Stimulated activated CD8-positive, alpha-beta memory T cell treated with anti-CD3 and anti-CD28 coated beads, Interleukin-4, amount 100 ng/mL, for 1 hour (primary cell): Measurements from ENCODE around the gene DSEL.

Experiments
- DNase-seq, 2 donors: peaks; one replicate each; pipeline ENCODE4 v3.0.0-alpha.2; 2020; ENCODE audit warnings: low read depth in 2 of 2, low spot score in 1 of 2

Gene DSEL

DNA sequence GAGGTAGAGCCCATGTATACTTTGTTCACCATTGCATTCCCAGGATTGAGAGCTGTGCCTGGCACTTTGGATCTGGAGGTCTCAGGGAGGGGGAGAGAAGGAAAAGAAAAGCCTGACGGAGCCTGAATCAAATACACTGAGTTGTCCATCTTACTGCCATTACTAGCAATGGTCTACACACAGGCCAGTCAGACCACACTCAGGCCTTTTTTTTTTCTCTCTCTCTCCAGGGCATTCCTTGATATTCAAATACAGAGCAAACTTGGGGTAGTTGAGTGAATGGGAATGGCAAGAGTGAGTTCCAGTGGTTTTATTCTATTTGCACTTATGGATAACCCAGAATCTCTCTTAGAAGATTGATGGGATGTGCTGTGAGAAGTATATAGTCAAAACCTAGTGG, 11.8 kb downstream of the DSEL start:
- no peak for DNase-seq

DNA sequence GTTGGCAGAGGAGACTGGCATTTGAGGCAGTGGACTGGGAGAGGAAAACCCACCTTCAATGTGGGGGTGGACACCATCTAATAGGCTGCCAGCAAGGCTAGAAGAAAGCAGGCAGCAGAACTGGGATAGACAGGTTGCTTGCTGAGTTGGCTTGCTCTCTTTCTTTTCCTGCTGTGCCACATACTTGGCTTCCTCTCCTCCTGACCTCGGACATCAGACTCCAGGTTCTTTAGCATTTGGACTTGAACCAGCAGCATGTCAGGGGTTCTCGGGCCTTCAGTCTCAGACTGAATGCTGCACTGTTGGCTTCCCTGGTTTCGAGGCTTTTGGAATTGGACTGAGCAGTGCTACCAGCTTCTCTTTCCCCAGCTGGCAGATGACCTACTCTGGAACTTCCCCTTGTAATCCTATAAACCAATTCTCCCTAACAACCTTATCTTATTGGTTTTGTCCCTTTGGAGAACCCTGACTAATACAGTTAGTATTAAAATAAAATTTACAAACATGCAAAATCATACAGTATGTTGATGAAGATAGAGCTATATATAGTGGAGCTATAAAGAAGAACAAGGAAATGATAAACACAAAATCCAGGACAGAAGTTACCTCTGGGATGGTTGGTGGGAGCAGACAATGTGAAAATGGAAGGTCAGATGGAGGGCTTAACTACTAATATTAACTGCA, 15.9 kb downstream of the DSEL start:
- DNase-seq, result no peak

DNA sequence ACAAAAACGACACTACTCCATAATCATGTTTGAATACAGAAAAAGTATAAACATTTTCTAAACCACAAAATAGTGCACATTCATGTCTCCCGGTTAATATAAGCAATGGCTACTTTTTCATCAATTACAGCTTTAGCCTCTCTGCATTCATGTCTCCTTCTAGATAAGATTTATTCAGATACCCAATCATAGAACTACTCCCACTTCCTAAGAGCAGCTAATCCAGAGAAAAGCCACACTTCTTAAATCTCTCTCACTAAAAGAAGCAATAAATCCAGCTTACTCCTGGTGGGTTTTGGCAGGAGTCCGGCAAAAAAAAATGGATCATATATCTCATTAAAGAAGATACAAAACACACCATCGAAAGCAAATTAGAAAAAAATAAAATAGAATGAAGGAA, 20.1 kb downstream of the DSEL start:
- no peak for DNase-seq

DNA sequence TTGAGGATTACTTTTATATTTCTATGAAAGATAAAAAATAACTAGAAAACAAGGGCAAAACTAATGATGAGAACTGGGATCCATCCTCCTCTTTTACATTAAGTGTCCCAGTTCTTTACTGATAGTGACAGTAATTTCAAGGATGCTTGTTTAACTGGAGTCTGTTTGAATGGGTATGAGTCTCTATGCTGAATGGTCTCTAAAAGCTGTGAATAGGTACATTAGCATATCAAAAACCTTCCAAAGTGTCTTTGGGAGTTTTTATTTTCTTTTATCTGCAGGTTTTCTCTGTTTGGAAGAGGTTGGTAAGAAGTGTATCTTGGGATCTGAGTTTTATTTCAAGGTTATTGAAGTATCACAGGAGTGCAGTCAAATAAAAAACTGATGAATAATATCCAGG, 30.0 kb downstream of the DSEL start:
- no peak for DNase-seq

DNA sequence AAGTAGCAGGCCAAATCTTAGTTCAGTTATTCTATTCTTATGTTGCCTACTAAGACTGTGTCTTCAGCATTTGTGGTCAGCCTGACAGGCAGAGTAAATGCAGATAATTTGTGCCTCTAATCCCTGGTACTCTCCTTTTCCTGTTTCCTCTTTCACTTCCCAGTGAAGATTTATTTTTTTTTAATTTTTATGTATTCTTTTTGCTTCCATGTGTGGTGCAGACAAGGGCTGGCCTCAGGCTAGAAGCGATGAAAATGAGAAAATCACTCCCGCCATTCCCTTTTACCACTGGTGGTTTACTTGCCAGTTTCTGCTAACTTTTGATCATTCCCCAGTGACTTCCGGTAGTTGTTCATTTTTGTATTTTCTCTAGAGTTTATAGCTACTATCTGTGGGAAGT, 30.9 kb downstream of the DSEL start:
- no peak for DNase-seq

DNA sequence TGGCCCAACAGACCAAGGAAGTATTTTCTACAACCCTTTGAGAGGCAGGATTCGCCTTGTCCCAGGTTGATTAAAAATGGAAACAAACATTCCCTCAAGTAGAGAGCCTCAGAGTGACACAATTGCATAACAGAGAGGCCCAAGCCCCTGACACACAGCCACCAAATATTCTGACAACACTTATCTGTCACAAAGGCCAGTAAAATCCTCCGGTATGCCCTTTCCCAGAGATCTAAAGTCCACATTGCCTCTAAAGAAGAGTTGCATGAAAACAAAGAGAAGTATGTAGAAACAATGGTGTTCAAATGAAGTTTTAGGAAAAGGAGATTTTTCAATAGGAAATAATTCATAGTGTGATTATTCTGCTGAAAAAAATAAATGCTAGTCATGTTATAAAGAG, 32.1 kb downstream of the DSEL start:
- DNase-seq, result no peak

DNA sequence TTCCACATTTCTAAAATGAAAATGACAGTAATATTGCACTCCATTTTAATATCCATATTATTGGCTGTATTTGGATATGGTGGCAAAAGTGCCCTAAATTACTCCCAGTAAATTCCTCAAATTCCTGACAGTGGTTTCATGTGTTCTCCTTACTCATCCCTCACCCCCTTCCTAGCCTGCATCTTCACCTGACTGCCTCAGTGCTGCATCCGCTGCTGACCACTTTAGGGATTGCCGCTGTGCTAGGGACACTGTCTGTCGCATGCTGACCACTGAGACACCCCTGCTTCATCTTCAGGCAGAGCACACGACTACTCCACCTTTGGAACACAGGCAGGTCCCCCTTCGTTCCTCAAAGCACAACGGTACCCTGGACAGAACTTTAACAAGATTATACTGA, 32.6 kb downstream of the DSEL start:
- DNase-seq, result no peak

DNA sequence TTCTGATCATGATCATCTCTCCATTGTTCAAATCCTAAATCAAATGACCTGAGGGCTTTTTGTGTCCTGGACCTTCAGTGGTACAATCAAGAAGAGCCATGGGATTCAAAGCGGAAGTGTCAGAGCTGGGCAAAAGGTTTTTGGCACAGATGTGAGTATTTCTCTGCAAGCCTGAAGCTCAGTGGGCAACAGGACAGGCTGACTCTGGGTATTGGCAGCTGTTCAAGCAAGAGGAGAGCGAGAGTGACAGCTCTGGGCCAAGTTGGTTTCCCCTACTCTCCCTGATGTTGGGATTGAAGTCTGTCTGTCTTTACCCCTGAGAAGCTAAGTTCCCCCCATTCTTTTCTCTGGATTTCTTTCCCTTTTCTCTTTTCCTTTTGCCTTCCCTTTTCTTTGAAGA, 33.3 kb downstream of the DSEL start:
- no peak for DNase-seq

DNA sequence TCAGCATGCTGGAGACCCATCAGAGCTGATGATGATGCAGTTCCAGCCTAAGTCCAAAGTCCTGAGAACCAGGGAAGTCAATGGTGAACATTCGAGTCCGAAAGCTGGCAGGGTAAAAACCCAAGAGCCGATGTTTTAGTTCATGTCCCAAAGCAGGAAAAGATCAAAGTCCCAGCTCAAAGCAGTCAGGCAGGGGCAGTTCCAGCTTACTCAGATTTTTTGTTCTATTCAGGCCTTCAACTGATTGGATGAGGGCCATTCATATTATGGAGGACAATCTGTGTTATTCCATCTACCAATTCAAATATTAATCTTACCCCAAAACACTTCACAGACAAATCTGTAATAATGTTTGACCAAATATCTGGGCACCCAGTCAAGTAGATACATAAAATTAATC, 38.3 kb downstream of the DSEL start:
- no peak for DNase-seq

DNA sequence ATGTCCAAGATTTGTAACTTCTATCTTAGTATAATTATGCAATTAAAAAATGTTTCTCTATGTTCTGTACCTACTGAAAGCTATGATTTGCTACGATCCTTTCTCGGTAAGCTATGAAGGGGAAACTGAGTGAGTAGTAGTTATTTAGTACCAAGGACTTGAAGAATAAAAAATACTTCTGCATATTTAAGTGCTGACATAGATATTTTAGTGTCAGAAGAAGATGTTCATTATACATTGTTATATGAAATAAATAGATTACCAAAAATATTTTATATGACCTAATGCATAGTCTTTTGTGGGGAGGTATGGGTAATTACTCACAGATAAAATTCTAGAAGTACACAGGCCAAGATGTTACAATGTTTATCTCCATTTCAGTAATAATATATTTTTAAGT, 39.0 kb downstream of the DSEL start:
- no peak for DNase-seq

DNA sequence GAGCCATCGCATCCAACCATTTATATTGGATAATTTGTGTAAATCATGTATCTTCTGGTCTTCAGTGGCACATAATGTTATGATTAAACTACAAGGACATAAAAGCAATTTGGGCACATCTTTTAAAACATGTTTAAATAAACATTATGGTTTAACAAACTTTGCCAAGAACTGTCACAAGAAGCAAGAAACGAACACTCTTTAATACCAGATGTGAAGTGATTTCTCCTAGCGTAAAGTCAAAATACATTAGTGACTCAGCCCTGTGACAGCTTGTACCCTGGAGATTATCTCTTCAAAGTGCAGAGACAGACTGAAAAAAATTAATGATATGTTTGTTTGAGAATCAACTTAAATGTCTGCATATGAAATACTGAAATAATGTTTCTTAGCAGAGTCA, 39.9 kb downstream of the DSEL start:
- DNase-seq, result no peak

DNA sequence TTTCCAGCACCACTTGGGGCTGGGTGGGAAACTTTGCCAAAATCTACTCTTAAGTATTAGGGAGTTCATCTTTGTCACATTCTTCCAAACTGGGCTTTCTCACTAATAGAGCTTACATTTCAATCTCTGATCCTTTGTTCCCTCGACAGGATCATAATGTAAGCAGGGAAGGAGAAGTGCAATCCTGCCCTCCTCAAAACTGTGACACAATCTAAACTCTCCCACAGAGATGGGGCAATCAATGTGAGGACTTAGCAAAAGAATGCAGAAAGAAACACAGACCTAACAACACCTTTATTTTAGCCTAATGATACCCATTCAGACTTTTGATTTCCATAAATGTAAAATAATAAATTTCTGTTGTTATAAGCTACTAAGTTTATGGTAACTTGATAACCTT, 40.8 kb downstream of the DSEL start:
- DNase-seq, result no peak

DNA sequence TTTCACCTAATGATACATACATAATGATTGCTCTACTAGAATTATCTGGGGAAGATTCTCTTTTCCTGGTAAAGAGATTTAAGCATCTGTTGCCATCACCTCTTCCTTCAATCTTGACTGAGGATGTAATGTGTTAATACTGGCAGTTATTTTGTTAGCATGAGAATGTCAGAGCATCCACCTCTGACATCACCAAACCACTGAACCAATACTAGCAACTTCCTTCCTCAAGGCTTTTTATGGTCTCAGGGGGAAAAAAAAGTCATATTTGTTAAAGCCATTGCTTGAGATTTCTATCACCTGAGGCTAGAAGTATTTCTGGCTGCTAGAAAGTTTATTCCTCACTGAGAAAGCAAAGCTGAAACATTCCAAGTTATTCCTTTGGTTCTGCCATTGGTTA, 48.5 kb downstream of the DSEL start:
- DNase-seq, result no peak

DNA sequence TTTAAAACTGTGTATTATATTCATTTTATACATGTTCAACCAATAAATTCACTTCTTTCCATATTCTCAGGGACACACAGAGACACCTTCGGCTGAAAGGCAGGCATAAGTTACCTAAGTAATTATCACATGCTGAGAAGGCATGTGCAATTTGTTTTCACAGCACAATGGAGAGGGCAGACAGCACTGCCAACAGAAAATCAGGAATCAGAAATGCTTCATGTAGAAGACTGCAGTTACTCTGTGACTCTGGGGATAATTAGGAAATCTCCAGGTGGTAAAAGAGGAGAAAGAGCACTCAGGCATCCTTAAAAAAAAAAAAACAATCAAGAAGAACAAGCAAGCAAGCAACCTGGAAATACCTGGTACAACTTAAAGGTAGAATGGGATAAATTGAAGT, 49.3 kb downstream of the DSEL start:
- no peak for DNase-seq

DNA sequence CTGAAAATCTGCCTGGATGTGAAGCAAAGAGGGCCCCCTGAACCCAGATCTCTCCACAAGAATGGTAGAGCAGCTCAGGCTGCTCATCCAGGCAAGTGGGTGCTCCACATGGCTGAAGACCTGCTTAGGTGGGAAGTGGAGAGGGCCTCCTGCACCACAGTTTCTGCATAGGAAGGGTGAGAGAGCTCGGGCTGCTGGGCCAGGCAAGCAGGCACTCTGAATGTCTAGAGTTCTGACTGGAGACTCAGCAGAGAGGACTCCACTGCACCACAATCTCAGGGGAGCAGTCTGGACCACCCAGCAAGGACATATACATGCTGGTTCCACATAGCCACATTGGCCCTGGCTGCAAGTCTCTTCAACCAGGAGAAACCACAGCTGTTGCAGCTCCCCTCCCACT, 52.0 kb downstream of the DSEL start:
- DNase-seq, result no peak

DNA sequence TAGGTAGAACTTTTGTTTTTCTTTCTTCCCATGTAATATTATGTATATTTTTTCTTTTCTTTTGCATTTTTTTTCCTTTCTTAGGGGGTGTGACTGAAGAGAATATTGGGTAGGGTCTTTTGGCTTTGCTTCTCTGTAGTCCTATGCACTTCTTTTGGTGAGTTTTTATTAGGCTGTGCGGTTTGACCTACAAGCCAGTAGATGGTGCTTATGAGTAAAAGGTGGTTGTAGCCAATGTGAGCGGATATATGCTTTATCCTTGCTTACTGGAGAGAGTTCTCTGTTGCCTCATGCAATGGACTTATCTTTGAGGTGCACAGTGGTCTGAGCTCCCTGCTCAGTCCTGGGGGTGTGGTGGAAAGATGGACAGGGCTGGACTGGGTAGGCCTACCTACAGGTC, 52.7 kb downstream of the DSEL start:
- DNase-seq, result no peak

DNA sequence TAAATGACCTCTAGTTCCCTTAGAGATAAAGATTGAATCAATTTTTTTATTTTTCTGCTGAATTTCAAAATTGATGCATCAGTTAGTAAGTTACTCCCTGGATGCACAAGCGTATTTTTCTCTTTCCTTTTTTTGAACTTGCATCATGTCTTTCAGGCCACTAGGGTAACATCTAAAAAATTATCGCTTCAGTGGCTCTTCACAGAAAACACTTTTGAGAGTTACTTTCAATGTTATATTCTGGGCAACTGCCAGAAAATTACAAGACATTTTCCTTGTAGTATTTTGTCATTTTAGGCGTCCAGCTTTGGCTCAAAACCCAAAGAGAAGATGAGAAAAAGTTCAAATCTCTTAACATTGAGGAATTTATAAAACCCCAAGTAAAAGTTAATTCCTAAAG, 59.8 kb downstream of the DSEL start:
- DNase-seq, result no peak
